Endothelial cell (in vitro differentiated cells): ENCODE results near the gene SLC25A33. TPM values are rescaled to one million over a fixed set of nuclear protein-coding genes. Genes with fewer than 3 reads are reported as not detected.
"Not testable (repeated sequence)": the region's sequence is repeated elsewhere in the genome, so short reads cannot be mapped to it uniquely, and the experiment has no call there.

Experiments
- DNase-seq: peaks from one replicate; pipeline ENCODE4 v3.0.0; 2021; ENCODE audit warnings: low spot score
- H3K27ac Mint-ChIP-seq: one replicate; pipeline ENCODE4 v1.8.0; 2021; ENCODE audit warnings: mixed read lengths, inconsistent platforms; ENCODE audit not compliant: unreplicated experiment
- H3K27me3 Mint-ChIP-seq: one replicate; pipeline ENCODE4 v1.8.0; 2021; ENCODE audit warnings: mild to moderate bottlenecking, moderate library complexity, mixed read lengths, inconsistent platforms; ENCODE audit not compliant: unreplicated experiment
- H3K36me3 Mint-ChIP-seq: one replicate; pipeline ENCODE4 v1.8.0; 2021; ENCODE audit warnings: mild to moderate bottlenecking, low read depth, mixed read lengths, inconsistent platforms; ENCODE audit not compliant: unreplicated experiment
- H3K4me1 Mint-ChIP-seq: one replicate; pipeline ENCODE4 v1.8.0; 2021; ENCODE audit warnings: mild to moderate bottlenecking, mixed read lengths, inconsistent platforms; ENCODE audit not compliant: unreplicated experiment
- H3K4me3 Mint-ChIP-seq: one replicate; pipeline ENCODE4 v1.8.0; 2021; ENCODE audit warnings: mild to moderate bottlenecking, mixed read lengths, inconsistent platforms; ENCODE audit not compliant: unreplicated experiment
- H3K9me3 Mint-ChIP-seq: one replicate; pipeline ENCODE4 v1.8.0; 2021; ENCODE audit warnings: mixed read lengths, inconsistent platforms; ENCODE audit not compliant: unreplicated experiment
- total RNA-seq: library from RNA; stranded (reverse); fragmentation: NEBNext Ultra II Directional; extraction: Animal tissue kit (Norgen Biotek cat#: 25700); gene quantifications from one replicate; pipeline ENCODE4 v1.2.1, GENCODE V29; 2021; ENCODE audit not compliant: unreplicated experiment
- TF ChIP-seq, protein P1 (sequence below): fragments of 200-600 bp; sonication (generic); IDR thresholded peaks from one replicate; pipeline ENCODE4 v1.5.0; 2021; ENCODE audit warnings: antibody characterized with exemption; ENCODE audit not compliant: unreplicated experiment

The SLC25A33 gene
- total RNA-seq, 1 donor from 2014 or later = 4.2 TPM

DNA sequence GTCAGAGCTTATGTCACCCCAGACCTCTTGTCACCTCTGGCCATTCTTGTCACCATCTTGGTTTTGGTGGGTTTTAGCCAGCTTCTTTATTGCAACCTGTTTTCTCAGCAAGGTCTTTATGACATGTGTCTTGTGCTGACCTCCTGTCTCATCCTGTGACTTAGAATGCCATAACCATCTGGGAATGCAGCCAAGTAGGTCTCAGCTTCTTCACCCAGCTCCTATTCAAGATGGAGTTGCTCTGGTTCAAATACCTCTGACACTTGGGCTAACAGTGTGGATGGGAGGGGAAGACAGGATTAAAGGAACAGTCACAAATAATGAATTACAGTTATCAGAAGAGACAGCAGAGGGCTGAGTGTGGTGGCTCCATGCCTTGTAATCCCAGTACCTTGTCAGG is 81.8 kb downstream of the SLC25A33 start:
- Mint-ChIP-seq H3K4me3 (no peak overlapping the region), H3K27me3 (peaks cover under 1% of the 10 kb centered on the region), H3K36me3 (peaks cover 4% of the 10 kb centered on the region), H3K27ac (no peak overlapping the region), H3K4me1 (no peaks in the 10 kb centered on the region), H3K9me3 (no peaks in the 10 kb centered on the region)
- no peak for DNase-seq
- TF ChIP-seq, protein P1, sequence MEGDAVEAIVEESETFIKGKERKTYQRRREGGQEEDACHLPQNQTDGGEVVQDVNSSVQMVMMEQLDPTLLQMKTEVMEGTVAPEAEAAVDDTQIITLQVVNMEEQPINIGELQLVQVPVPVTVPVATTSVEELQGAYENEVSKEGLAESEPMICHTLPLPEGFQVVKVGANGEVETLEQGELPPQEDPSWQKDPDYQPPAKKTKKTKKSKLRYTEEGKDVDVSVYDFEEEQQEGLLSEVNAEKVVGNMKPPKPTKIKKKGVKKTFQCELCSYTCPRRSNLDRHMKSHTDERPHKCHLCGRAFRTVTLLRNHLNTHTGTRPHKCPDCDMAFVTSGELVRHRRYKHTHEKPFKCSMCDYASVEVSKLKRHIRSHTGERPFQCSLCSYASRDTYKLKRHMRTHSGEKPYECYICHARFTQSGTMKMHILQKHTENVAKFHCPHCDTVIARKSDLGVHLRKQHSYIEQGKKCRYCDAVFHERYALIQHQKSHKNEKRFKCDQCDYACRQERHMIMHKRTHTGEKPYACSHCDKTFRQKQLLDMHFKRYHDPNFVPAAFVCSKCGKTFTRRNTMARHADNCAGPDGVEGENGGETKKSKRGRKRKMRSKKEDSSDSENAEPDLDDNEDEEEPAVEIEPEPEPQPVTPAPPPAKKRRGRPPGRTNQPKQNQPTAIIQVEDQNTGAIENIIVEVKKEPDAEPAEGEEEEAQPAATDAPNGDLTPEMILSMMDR = no peak

DNA sequence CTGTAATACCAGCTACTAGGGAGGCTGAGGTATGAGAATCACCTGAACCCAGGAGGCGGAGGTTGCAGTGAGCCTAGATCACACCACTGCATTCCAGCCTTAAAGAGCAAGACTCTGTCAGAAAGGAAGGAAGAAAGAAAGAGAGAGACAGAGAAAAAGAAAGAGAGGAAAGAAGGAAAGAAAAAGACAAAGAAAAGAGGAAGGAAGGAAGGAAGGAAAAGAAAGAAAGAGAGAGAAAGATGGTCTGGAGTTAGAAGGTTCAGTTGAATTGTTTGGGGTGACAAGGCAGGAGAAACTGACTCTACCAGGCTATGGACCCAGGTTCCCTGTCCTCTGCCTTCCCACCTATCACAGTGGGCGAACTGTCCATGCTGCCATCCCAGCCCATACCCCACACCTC is 84.8 kb downstream of the SLC25A33 start:
- TF ChIP-seq, protein P1 = no peak
- Mint-ChIP-seq H3K4me1 (no peaks in the 10 kb centered on the region), H3K27me3 (peaks cover 7% of the 10 kb centered on the region), H3K36me3 (peaks cover 2% of the 10 kb centered on the region), H3K9me3 (no peaks in the 10 kb centered on the region), H3K4me3 (no peak overlapping the region), H3K27ac (no peak overlapping the region)
- no peak for DNase-seq

GRCh38 chr1:9625030-9625429 is 85.8 kb downstream of the SLC25A33 start:
- H3K4me3 Mint-ChIP-seq, H3K4me1 Mint-ChIP-seq, H3K27me3 Mint-ChIP-seq, H3K9me3 Mint-ChIP-seq, DNase-seq, H3K27ac Mint-ChIP-seq, H3K36me3 Mint-ChIP-seq: not testable (repeated sequence)

DNA sequence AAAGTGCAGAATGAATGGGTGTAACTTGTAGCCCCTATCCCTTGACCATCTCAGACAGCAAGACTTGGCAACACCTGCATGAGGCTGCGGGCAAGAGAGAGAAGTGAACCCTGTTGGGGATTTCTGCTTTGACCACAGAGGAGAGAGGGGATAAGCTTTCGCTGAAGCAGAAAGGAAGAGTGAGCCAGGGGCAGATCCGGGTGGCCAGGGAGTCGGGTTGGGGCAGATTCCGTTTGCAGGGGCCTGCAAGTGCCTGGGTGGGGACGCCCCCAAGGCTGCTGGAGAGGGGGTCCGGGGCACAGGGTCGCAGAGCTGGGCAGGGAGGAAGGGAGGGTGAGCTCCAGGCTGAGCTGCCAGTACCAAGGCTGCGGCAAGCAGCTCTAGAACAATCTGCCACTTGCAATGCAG is 86.9 kb downstream of the SLC25A33 start:
- Mint-ChIP-seq H3K27ac (peak overlapping the region; percentile 58), H3K4me1 (no peaks in the 10 kb centered on the region), H3K36me3 (no peaks in the 10 kb centered on the region), H3K9me3 (no peaks in the 10 kb centered on the region), H3K27me3 (peaks cover 7% of the 10 kb centered on the region), H3K4me3 (no peak overlapping the region)
- no peak for DNase-seq
- TF ChIP-seq, protein P1 = no peak

DNA sequence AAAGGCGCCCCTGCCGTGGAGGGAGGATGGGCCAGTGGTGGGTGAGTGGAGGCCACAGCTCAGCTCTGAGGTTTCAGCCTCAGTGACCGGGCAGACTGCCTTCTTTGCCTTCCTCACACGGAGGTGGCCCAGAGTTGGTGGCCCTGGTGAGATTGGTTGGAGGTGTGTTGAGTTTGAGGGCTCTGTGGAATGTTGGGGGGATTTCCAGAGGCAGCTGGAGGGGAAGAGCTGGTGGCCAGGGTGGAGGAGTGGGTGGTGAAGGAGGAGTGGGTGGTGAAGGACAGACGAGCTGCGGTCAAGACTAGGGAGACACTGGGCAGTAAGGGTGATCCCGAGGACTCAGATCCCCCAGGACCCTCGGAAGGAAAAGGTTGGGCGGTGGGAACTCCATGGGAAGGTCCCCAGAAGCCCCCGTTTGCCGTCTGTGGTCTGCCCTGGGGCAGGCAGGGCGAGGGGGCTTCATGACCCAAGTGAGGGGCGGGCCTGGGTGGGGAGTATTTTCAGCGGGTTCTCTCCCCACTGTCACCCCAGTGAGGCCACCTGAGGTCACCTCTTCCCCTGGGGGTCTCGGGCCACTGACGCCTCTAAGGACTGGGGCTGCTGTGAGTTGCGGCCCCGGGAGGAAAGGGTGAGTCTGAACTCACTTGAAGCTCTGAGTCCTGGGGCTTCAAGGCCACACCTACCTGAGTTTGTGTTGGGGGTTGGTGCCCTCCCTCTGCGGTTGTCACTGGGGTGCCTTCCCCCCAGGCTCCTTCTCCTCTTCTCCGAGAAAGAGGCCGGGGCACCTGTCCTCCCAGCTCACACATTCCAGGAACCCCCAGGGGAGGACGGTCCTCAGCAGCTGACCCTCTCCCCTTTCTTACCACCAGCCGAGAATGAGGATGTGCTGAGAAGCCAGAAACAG is 89.5 kb downstream of the SLC25A33 start:
- Mint-ChIP-seq H3K27ac (no peak overlapping the region), H3K4me3 (no peak overlapping the region), H3K9me3 (no peaks in the 10 kb centered on the region), H3K27me3 (peaks cover 7% of the 10 kb centered on the region), H3K36me3 (no peaks in the 10 kb centered on the region), H3K4me1 (no peaks in the 10 kb centered on the region)
- TF ChIP-seq, protein P1 = no peak
- DNase-seq = no peak
